AG10803 (cell line): ENCODE measurements around the gene PPP2R2C.

Source experiments
- DNase-seq: peaks from one replicate; pipeline ENCODE4 v3.0.0; 2010; ENCODE audit warnings: low read depth
- H3K4me3 ChIP-seq: 2 replicates; pipeline ENCODE4 v1.5.1; 2011; ENCODE audit warnings: mild to moderate bottlenecking, low read length, control low read depth
- TF ChIP-seq, protein P1 (sequence below): conservative IDR thresholded peaks from 2 replicates; pipeline ENCODE4 v1.5.1; 2011; ENCODE audit warnings: mild to moderate bottlenecking, low read length, control low read depth, inconsistent platforms

The PPP2R2C gene

DNA sequence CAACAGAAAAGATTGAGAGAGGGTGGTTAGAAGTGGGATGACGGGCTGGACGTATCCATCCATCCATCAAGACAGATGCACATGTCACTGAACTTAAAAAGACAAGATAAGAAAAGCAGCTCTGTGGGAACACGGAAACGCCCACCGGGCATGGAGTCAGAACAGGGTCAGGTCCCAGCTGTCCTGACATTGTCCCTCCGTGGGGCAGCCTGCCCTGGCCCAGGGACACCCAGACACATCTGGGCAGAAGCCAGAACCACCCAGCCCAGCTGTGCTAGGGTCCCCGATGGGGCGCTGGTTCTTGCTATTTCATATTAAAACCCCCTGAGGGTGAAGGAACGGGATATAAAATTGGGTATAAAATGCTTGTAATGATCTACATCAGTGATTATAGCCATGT is 88.5 kb downstream of the PPP2R2C start:
- TF ChIP-seq, protein P1, sequence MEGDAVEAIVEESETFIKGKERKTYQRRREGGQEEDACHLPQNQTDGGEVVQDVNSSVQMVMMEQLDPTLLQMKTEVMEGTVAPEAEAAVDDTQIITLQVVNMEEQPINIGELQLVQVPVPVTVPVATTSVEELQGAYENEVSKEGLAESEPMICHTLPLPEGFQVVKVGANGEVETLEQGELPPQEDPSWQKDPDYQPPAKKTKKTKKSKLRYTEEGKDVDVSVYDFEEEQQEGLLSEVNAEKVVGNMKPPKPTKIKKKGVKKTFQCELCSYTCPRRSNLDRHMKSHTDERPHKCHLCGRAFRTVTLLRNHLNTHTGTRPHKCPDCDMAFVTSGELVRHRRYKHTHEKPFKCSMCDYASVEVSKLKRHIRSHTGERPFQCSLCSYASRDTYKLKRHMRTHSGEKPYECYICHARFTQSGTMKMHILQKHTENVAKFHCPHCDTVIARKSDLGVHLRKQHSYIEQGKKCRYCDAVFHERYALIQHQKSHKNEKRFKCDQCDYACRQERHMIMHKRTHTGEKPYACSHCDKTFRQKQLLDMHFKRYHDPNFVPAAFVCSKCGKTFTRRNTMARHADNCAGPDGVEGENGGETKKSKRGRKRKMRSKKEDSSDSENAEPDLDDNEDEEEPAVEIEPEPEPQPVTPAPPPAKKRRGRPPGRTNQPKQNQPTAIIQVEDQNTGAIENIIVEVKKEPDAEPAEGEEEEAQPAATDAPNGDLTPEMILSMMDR = no peak
- no peak for DNase-seq

DNA sequence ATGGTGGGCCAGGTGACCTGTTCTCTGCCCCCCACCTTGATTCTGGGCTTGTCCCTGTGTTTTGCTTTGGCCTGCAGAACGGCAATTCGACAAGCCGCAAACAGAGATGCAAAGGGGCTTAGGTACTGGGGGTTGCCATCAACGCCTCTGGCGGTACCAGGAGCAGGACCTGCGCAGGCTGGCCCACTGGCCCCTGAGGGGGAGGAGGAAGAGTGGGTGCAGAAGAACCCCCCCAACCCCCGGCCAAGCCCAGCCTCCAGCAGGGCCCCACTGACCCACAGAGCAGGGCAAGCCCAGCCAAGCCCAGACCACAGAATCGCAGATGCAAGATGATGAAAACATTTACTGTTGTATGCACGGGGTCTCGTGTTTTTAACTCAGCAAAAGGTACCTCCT is 89.4 kb downstream of the PPP2R2C start:
- no peak overlapping the region for H3K4me3 ChIP-seq
- DNase-seq = no peak
- TF ChIP-seq, protein P1 = no peak

More for the DNA sequence above, 88.5 kb downstream of the PPP2R2C start:
- H3K4me3 ChIP-seq = no peak overlapping the region

DNA sequence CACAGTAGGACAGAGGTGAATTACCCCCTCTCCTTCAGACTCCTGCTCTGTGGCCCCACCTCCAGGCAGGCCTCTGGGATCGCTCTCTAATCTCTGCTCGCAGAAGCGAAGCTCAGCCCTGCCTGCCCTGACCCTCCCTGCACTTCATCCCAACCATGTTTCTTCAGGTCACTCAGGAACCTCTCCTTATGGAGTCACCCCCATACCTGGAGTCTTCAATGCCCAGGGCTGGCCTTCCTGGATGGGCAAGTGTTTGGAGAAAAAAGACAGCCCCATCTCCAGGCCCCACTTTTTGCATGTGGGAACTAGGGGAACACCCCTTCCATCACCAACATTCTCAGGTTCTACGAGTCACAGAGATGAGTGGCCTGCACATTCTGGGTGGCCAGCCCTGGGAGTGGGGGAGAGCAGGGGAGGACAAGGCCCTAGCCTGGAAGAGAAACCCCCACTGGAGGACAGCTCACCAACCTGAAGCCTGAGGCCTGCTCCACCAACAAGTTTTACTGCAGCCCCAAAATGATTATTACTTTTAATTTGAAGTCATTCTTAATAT is 90.8 kb downstream of the PPP2R2C start:
- DNase-seq = no peak
- H3K4me3 ChIP-seq = no peak overlapping the region
- TF ChIP-seq, protein P1 = no peak

DNA sequence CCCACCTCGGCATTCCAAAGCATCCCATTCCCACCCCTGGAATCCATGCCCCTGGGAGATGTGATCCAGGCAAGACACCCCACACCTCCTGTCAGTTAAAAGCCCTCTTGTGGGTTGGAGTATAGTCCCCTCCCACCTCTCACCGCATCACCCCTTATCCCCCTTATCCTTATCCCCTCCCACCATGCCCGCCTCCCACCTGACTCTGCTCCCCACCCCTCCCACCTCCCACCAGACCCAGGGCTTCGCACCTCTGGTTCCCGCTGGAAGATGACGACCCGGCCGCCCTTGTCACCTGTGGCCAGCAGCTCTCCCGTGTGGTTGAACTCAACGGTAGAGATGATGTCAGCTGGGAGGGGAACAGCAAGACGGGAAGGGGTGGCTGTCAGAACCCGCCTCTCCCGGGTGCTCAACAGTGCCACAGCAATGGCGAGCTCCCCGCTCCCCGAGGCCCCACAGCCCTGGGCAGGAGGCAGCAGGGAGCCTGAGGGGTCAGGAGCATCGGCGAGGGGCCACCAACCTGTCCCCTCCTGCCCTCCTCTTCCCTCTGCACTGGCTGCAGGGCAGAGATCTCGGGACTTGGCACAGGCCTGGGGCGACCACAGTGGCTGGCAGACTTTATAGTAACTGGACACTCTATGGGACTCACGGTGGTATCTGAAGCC is 91.5 kb downstream of the PPP2R2C start:
- TF ChIP-seq, protein P1 = no peak

DNA sequence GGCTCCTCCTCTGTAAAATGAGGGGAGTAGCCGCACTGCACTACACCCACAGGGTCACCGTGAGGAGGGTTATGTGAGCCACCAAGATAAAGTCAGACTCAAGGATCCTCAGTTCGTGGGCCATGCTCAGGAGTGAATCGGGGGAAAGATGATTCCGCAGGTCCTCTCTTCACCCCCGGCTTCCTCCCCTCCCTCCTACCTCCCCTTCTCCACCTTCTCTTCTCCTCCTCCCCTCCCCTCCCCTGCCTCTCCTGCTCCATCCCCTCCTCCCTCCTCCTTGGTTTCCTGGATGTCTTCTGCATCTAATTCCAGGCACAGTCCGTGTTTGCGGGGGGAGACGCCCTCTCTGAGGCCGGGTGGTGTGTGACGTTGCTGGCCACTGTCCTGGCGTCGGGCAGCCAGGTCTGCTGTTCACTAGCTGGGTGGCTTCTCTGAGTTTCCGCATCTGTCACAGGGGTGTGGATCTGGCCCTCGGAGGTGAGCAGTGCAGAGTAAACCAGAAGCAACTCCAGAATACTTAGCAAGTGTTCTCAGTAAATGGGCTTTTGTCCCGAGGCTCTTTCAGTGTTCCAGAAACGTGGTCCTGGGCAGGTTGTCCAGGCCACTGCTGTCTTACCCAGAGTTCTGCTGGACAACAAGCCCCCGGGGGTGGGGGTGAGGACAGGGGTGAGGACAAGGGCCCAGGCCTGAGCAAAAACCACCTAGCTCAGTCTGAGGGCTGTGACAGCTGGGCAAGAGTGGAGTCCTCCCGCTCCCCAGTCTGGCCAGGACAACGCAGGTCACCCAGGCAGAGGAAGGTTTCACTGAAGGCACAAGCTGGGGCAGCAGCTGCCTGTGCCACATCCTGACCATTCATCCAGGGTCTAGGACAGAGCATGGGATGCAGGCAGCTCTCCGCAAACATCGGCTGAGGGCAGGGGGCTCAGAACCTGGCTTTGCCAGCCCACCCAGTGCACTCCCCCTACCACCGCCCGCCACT is 92.4 kb downstream of the PPP2R2C start:
- TF ChIP-seq, protein P1 = no peak
- H3K4me3 ChIP-seq = no peak overlapping the region
- DNase-seq = no peak

More for the DNA sequence above, 91.5 kb downstream of the PPP2R2C start:
- DNase-seq = no peak
- no peak overlapping the region for H3K4me3 ChIP-seq

DNA sequence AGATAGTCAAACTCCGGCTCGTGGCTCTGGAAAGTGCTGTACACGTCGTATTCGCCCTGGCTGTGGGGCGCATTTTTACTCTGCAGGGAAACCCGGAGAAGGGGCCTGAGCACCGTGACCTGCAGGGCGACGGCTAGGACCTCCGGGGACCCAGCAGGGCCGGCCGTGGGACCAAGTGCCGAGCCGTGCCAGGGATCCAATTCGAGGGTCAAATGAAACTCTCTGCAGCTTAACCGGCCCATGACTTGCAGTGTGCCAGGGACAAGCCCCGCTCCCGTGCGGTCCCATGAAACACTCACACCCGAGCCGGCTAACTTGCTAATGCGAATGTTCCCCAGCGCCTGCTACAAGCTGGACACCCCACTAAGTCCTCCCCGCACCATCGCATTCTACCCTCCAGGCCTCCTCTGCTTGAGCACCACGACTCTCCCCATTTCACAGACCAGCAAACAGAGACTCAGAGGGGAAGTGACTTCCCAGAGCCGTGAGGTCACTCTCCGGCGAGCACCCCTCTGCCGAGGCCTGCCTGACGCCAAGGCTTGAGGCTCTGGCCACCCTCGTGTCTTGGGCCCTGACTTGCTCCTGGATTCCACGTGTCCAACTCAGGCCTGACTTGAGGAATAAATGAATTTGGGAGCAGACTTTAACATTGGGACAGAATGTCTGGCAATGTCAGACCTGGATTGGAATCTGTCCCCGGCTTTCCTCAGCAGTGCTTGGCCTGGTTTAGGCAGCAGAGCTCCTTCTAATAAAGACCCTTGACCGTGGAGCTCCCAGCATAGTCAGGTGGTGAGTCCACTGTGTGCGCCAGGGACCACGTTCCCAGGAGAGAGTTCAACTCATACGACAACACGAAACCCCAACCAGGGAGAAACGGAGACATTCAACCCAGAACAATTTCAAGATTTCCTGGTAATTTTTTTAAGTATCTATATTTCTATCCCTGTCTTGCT is 93.6 kb downstream of the PPP2R2C start:
- DNase-seq = no peak
- H3K4me3 ChIP-seq = no peak overlapping the region
- TF ChIP-seq, protein P1 = no peak
